Cardiac muscle cell (in vitro differentiated cells and primary cell): ENCODE results near the gene GNAS. TPM values are rescaled to one million over a fixed set of nuclear protein-coding genes. Genes with fewer than 3 reads are reported as not detected.

Experiments used
- DNase-seq, 2 donors: peaks; one replicate each; pipeline versions ENCODE4 v3.0.0 to v3.0.0-alpha.2; 2010 to 2017; ENCODE audit warnings: low read depth in 1 of 2, low spot score in 1 of 2
- H3K27ac ChIP-seq: fragments of 200-600 bp; sonication (generic); 2 replicates; pipeline ENCODE4 v1.5.1; 2016
- H3K27me3 ChIP-seq: fragments of 200-600 bp; sonication (generic); 2 replicates; pipeline ENCODE4 v1.6.0; 2016; ENCODE audit warnings: control low read depth
- H3K36me3 ChIP-seq: fragments of 200-600 bp; sonication (generic); 2 replicates; pipeline ENCODE4 v1.5.1; 2016; ENCODE audit warnings: control low read depth
- H3K4me1 ChIP-seq: fragments of 200-600 bp; sonication (generic); 2 replicates; pipeline ENCODE4 v1.8.1; 2017; ENCODE audit warnings: low read depth, mild to moderate bottlenecking, mixed run types
- H3K4me3 ChIP-seq: fragments of 200-600 bp; sonication (generic); 2 replicates; pipeline ENCODE4 v1.5.1; 2016; ENCODE audit warnings: mild to moderate bottlenecking
- H3K9me3 ChIP-seq: fragments of 200-600 bp; sonication (generic); 2 replicates; pipeline ENCODE4 v1.5.1; 2017; ENCODE audit warnings: low read depth, mild to moderate bottlenecking, control low read depth
- CTCF ChIP-seq: IDR thresholded peaks from 2 replicates; pipeline ENCODE4 v1.5.1; 2012; ENCODE audit warnings: low read depth, mild to moderate bottlenecking, low read length
- polyA plus RNA-seq: library from polyadenylated mRNA; unstranded; fragments of >200 nt; fragmentation: Nextera tagmentation; extraction: Ambion mirVana; gene quantifications from 2 replicates; pipeline ENCODE4 v1.2.1, GENCODE V29; 2016
- total RNA-seq: library from RNA; depleted of rRNA; stranded (reverse); fragments of >200 nt; gene quantifications from 2 replicates; pipeline ENCODE4 v1.2.3, GENCODE V29; 2016

The GNAS gene
- total and polyA plus RNA-seq, 2 experiments from 2014 or later: 1,319 to 2,744 TPM

DNA sequence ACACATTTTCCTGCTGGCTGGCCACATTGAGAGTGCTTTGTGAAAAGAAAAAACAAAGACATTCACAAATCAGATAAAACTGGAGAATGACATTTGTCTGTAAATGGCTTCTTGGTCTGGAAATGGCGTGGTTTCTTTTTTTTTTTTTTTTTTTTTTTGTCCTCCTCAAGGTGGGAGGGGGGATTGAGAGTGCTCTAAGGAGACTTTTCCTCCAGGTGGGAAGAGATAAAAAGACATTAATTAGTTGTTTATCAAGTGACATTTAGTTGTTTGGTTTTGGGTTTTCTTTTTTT lies 40.4 kb downstream of the GNAS start:
- Histone ChIP-seq H3K4me3 (peak overlapping the region; percentile 95), H3K27me3 (no peaks in the 10 kb centered on the region), H3K4me1 (peaks cover 42% of the 10 kb centered on the region), H3K36me3 (peaks cover 2% of the 10 kb centered on the region), H3K27ac (peak overlapping the region; percentile 100), H3K9me3 (no peaks in the 10 kb centered on the region)
- DNase-seq: no peak
- TF ChIP-seq CTCF: no peak

DNA sequence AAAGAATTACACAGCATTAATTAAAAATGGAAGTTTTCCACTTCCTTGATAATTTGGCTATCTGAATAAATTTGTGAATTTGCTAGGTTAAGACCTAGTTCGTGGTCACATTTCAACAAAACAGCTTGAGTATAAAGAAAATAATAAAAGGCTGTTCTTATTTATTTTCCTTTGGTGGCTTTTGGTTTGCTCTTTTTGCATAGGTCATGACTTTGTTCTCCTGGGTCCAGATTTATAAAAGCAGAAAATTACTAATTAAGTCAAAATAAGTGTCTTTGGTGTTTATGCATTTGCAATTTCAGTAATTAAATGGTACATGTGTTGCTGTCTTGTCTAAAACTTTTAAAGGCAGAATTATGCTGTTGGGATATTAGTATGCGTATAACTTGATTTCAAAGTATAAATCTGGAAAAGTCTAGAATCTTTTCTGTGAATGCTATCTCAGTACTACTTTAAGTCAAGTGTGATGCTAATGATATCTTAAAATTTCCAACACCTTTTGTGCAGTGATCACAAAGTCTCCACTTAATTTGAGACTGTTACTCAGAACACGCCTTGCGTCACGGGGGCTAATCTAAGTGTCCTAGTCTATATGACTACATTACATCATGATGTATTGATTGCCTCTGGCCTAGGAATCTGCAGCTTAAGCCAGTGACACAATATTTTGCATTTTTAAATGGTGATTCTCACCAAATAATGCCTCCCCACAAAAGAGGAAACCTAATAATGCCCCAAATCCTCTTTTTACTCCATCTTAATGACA lies 41.0 kb downstream of the GNAS start:
- TF ChIP-seq CTCF: no peak
- Histone ChIP-seq H3K27ac (peak overlapping the region; percentile 100), H3K4me1 (peaks cover 49% of the 10 kb centered on the region), H3K27me3 (no peaks in the 10 kb centered on the region), H3K4me3 (peak overlapping the region; percentile 95), H3K9me3 (no peaks in the 10 kb centered on the region), H3K36me3 (peaks cover 2% of the 10 kb centered on the region)
- DNase-seq: no peak

DNA sequence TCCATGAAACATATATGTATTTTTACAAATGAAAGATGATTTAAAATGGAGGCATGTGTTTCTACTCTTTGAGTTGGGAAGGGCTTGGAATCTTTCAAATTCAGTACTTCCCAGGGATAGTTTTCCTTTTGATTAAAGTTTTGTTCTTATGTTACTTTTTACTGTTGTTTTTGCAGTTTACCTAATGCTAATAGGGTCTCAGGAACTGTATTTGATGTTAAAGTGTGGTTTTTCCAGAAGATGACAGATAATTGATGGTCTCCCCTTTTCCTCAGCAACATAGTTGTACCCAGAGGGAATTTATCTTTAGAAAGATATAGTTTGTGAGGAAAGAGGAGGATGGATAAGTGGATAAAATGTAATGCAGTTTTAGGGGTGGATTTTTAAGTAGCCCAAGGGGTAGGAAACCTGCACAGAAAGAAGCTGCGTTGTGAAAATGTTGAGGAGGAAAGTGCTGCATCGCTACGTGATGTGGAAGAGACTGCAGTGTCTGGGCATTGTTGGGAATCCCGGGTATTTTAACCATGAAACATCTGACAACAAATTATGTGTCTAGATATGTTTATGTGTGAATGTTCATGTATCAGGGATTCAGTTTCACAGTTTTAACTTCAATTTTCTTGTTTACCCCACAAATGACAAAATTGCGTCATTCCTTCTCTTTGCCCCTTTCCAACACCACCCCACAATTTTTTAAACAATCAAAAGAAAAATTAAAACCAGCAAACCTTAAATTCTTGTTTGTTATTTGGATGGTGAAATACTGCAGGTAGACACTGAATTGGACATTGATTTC lies 42.3 kb downstream of the GNAS start:
- no peaks in the 10 kb centered on the region for H3K27me3 ChIP-seq
- DNase-seq: no peak
- peak overlapping the region; percentile 35 for H3K27ac ChIP-seq
- H3K4me3 ChIP-seq: peak overlapping the region; percentile 95
- TF ChIP-seq CTCF: no peak
- peaks cover 2% of the 10 kb centered on the region for H3K36me3 ChIP-seq
- H3K4me1 ChIP-seq: peaks cover 61% of the 10 kb centered on the region
- H3K9me3 ChIP-seq: no peaks in the 10 kb centered on the region

GRCh38 chr20:58895448-58896180 lies 43.1 kb downstream of the GNAS start:
- H3K27me3 ChIP-seq: no peaks in the 10 kb centered on the region
- peaks cover 68% of the 10 kb centered on the region for H3K4me1 ChIP-seq
- H3K36me3 ChIP-seq: peaks cover 2% of the 10 kb centered on the region
- no peak for DNase-seq
- no peaks in the 10 kb centered on the region for H3K9me3 ChIP-seq
- no peak overlapping the region for H3K4me3 ChIP-seq
- TF ChIP-seq CTCF: no peak
- H3K27ac ChIP-seq: peak overlapping the region; percentile 35

GRCh38 chr20:58896820-58897219 lies 44.3 kb downstream of the GNAS start:
- no peaks in the 10 kb centered on the region for H3K27me3 ChIP-seq
- H3K27ac ChIP-seq: no peak overlapping the region
- TF ChIP-seq CTCF: no peak
- H3K9me3 ChIP-seq: no peaks in the 10 kb centered on the region
- no peak for DNase-seq
- peaks cover 2% of the 10 kb centered on the region for H3K36me3 ChIP-seq
- H3K4me1 ChIP-seq: peaks cover 81% of the 10 kb centered on the region
- no peak overlapping the region for H3K4me3 ChIP-seq
